HG03025 (cell line): ENCODE results near the gene C4orf54.

Source experiments
- ATAC-seq: cut with Tn5 transposase; IDR thresholded peaks from one replicate; pipeline ENCODE4 v1.9.1; 2021; ENCODE audit warnings: mild to moderate bottlenecking, moderate library complexity; ENCODE audit not compliant: unreplicated experiment, low FRiP score

Gene C4orf54

DNA sequence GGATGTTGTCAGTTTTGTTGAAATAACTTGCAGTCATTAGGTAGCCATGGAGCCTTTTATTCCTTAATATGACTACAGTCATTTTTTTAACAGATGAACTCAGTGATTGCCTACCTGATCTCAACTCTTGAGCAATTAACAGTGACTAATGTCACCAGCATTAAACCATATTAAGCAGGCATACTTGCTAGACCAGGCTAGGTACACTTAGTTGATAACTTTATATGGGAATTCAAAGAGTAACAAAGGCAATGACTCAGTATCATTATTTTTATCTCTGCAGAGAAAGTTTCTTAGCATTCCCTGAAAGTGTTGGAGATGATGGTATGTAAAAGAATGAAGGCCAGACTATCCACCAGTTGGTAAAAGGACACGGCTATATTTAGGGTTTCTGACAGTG lies at the start of gene C4orf54:
Gene C4orf54 (minus strand): TSS at position 31 of the 400 bp plus-strand sequence. CDS start 3,180 bp downstream, outside the sequence.
- no peak for ATAC-seq

DNA sequence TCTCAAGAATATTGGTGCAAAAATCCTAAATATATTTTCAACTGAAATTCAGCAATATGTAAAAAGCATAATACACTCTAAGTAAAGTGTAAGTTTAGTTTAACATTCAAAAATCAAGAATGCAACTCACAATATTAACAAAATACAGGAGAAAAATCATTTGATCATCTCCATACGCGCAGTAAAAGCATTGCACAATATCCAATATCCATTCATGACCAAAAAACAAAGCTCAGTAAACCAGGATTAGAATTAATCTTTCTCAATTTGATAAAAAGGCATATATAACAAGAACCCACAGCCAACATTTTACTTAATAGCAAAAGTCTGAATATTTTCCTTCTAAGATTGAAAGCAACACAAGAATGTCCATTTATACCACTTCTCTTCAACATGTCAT lies 48.3 kb upstream of the C4orf54 start:
- ATAC-seq: no peak

DNA sequence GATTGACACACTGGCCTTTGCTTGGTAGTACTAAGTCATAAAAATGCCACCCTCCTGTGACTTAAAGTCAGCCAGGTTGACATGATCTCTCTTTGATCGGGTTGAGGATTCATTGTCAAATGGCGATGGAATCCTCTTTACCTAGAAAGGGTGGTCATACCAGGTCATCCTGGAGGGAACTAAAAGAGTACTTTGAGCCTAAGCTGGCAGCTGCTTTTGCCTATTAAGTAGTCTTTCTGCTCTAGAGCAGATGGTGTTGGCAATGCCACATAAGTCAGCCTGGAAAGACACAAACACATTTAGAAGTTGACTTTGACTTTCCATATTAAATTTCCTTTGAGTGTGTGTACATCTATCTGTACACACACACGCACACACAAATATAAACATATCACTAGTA lies 39.2 kb upstream of the C4orf54 start:
- ATAC-seq: no peak

DNA sequence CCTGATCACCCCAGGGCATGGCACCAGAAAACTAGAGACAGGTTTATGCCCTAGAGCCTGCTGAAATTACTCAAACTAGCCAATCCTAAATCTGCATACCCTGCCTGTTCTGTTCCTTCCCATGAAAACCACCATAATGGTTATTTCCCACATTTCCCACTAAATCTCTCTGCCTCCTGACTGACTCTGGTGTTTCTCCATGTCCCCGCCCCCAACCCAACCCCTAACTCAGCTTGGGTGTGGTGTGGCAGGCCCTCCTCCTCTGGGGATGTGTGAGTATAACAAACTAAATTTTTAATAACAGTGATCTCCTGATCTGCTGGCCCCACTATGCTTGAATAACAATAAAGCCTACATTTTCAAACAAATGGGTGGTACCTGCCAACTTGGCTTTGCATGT lies 35.5 kb upstream of the C4orf54 start:
- ATAC-seq: no peak

DNA sequence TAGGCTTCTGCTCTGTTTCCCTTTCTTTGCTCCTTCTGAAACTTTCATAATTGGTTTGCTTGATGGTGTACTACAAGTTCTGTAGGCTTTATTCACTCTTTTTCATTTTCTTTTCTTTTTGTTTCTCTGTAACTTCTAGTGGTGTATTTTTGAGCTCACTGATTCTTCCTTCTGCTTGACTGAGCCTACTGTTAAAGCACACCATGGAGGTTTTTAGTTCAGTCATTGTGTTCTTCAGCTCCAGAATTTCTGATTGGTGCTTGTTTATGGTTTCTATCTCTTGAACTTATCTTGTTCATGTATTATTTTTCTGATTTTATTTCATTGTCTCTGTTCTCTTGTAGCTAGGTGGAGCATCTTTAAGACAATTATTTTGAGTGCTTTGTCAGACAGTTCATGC lies 33.4 kb upstream of the C4orf54 start:
- ATAC-seq: no peak

DNA sequence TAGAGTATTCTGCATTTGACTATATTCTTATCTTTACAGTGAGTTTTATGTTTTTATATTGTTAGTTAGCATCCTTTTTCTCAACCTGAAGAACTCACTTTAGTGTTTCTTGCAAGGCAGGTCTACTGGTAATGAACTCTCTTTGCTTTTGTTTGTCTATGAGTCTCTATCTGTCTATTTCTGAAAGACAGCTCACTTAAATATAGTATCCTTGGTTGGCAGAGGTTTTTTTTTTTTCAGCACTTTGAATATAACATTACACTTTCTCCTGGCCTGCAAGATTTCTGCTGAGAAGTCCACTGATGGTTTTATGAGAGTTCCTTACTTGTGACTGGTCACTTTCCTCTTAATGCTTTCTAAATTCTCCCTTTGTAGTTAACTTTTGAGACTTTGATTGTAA lies 32.8 kb upstream of the C4orf54 start:
- ATAC-seq: no peak

DNA sequence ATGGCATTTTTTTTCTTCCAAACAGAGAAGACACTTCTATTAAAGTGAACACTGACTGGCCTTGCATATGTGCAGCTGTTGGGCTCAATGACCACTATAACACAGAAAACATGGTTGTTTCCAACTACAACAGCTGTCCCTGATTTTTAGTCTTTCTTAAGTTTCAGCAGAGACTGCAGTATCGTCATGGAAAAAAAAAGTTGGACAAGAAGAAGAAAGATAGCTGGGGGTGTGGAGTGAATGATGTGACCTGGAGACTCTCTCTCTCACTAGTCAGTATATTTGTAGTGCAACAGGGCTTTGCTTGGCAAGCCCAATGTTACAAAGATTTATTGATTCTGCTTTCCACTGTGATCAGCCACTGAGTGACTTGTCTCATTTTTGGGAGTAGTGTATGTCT lies 29.5 kb upstream of the C4orf54 start:
- no peak for ATAC-seq

DNA sequence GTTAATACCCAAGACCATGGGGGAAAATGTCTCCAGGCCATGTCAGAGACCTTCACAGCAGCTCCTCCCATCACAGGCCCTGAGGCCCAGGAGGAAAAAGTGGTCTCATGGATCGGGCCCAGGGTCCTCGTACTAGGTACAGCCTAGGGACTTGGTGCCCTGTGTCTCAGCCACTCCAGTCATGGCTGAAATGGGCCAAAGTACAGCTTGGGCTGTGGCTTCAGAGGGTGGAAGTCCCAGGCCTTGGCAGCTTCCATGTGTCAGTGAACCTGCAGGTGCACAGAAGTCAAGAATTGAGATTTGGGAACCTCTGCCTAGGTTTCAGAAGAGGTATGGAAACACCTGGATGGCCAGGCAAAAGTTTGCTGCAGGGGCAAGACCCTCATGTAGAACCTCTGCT lies 27.6 kb upstream of the C4orf54 start:
- ATAC-seq: no peak

DNA sequence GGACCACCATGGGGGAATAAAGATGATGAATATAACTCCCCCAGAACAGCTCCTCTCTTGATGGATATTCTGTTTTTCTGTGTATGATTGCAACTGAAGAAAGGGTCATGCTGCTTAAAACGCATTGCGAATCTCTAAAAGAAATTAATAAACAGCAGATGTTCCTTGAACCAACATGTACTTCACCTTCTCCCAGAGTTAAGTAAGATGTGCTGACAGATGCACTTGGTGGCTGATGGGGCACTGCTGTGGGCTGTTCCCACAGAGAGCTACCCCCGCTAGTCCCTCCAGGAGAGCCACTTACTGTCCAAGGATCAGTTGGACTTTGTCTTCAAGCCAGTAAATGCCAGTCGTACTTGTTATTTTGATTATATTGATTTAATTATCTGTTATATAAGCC lies 26.3 kb upstream of the C4orf54 start:
- ATAC-seq: no peak

DNA sequence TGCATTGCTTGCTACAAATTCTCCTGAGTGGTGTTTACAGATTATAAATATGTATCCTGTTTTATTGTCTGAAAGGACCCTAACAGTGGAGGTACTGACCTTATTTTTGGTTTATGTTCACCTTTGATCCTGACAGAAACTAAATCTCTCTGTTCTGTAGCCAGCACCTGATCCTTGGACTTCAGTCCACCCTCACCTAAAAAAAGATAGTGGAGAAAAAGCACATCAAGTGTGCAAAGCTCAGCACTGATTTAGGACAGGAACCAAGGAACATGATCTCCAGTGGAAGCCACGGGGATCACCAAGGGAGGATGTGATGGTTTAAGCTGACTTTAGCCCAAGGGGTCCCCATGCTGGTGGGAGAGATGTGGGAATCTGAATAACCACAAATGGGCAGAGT lies 22.3 kb upstream of the C4orf54 start:
- no peak for ATAC-seq

DNA sequence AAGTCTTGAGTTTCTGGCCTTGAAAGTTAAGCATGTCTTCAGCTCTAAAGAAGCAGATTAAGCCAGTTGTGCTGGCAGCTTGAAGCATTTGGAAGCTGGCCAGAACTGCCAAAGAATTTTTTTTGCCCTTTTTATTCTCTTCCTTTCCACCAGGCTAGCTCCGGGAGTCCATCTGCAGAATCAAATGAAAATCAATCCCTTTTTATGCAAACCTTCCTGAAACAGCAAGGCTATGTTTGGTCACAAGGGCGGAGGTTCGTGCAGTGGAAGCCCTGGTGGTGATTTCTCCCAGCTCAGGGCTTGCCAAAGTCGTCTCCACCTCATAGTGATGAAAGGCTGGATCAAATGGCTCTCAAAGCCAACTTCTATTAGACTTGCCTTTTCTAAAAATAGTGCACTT lies 21.6 kb upstream of the C4orf54 start:
- no peak for ATAC-seq

DNA sequence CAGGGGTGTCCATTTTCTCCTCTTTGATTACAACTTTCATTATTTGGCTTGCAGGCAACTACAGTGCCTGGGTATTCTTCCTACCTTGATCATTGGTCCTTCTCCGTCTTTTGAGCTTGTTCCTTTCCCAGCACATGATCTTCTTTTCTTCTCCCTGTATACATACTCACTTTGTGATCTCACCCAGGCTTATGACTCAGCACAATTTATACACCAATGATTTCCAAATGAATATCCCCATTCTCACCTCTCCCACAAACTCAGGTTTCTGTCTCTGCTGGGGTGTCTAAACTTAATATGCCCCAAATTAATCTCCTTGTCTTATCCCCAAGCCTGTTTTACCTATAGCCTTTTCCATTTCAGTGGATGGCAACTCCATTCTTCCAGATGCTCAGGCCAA lies 19.5 kb upstream of the C4orf54 start:
- no peak for ATAC-seq

DNA sequence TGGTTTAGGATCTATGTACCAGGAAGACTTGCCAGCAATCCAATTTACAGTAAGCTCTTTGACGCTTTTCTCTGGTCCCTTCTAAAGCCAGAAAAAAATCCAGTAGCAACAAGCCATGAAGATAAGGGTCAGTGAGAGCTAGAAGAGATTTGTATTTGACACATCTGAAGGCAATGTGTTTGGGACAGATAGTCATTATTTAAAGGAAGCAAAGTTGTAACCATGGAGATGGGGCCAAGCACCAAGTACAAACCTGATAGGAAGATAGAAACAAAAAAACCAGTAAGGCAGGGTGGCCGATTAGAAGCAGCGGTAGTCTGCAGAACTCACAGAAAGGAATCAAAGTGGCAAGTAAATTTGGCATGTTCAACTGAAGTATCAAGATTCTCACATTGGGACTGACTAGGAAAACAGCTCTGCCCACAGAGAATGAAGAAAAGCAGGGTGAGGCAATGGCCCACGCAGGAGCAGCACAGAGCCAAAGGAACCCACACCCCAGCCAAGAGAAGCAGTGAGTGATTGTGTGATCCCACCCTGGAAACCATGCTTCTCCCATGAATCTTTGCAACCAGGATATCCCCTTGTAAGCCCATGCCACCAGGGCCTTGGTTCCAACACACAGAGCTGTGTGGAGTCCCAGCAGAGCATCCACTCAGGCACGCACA lies 12.9 kb upstream of the C4orf54 start:
- ATAC-seq: no peak

DNA sequence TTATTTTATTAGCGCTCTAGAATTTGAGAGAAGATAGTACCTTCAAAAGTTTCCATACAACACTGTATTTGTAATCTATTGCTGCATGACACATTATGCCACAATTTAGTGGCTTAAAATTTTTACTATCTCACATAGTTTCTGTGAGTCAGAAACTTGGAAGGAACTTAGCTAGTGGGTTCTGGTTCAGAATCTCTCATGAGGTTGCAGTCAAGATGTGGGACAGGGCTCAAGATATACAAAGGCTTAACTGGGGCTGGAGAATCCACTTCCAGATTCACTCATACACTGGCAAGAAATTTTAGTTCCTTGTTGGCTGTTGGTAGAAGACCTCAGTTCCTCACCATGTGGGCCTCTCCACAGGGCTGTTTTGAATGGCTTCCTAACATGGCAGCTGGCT lies 11.5 kb upstream of the C4orf54 start:
- no peak for ATAC-seq

DNA sequence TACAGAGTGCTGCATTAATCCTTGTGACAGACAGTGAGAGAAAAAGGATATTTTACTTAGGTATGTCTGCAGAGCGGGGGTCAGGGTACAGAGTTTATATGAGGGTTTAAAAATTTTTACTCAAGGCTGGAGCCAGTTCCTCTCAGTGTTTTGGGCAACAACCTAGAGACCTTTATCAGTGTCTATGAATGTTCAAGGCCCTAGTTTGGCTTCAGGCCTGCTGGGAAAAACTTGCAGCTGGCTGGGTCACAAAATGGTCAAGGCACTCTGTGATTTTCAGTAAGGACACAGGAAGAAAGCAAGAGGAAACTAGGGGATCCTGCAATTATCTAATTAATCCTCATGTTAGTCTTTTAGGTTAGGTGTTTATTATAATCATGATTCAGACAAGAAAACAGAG lies 10.8 kb upstream of the C4orf54 start:
- no peak for ATAC-seq

DNA sequence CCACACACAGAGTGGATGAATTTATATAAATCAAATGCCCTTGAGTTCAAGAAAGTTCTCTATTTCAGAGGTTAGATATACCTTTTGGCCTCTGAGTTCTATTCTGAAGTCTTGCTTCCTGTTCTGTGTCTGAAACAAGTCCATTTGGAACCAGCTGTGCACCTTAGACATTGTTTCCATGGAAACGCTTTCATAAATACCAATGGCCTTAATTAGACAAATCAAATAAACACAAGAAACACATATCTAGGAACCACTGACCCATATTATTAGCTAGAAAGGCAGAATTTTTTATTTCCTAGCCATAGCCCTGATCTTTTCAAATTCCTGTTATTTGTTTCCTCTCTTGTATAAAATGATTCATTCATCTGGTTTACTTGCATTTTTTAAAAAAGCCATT lies 8.4 kb upstream of the C4orf54 start:
- no peak for ATAC-seq

DNA sequence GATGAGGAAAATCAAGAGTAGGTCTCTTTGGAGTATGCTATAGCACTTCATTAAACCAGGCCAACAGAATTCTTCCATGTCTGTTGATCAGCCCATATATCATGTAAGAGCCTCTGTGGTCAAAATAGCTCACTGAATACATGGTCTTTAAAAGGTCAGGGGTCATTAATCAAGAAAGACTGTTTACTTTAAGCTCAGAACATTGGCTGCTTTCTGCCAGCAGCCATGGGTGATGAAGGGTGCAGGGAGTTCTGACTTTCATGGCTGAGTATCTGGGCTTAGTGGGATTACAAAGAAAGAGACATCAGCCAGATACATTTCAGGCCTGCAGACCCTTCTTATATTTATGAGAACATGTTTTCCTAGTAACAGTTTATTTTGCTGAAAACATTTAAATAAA lies 7.1 kb upstream of the C4orf54 start:
- no peak for ATAC-seq

DNA sequence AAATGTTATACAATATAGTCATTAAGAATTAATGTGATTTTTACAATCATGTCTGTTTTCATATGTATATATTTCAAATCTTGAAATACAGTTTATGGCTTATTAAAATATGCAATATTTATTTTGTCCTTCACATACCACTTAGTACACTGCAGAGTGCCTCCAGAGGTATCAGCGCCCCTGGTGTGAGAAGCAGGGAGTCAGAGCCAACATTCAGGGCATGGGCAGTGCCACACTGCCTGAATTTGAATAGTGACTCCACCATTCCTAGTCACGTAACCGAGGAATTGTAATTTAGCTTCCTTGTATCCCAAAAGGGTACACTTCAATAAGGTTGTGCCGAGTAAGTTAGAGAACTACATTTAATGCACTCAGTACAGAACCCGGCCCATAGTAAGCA lies 4.3 kb upstream of the C4orf54 start:
- no peak for ATAC-seq

DNA sequence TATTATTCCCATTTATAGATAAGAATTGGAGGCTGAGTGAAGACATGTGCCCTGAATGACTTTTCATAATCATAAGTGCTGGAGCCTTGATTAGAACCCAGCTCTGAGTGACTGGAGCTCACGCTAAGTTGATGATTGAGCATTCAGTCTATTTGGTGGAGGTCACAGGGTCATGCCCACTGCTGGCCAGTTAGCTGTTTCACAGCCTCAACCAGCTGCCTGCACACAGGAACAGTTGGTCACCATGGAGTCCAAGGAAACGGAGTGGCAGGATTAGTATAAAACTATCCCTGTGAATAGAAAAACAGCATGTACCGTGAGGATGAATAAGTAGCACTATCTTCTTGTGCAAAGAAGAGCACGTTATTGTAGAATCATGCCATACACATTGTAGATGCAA lies 1.0 kb upstream of the C4orf54 start:
- no peak for ATAC-seq

DNA sequence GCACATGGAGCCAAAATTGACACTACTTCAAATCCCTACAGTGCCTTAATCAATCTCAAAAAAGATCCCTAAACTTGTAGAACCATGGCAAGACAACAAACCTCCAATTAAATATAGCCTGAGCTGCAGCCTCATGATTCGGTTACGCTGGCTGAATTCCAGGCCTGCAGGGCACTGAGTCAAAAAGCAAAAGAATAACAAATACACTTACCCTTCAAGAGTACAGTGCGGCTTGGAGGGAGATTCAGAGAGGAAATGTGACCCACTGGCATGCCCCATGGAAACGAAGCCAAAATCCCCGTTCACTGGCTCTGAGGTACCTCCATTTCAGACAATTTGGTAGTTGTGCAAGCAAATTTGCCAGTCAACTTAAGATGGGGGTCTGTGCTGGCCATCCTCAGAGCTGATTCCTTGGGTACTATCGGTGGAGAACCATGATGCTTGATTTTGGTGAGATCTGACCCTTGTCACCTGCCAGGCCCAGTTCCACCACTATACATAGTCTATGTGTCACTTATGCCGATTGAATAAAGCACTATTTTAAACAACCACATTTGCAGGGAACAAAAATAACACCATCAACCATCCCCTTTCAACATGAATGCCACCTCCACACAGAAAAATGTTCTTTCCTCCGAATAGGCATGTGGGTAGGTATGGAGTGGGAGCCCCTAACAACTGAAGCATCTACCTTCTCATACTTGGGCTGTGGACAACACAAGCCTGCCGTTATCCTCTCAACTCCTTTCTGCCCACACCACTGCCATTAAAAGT lies 2.1 kb downstream of the C4orf54 start:
- ATAC-seq: no peak

DNA sequence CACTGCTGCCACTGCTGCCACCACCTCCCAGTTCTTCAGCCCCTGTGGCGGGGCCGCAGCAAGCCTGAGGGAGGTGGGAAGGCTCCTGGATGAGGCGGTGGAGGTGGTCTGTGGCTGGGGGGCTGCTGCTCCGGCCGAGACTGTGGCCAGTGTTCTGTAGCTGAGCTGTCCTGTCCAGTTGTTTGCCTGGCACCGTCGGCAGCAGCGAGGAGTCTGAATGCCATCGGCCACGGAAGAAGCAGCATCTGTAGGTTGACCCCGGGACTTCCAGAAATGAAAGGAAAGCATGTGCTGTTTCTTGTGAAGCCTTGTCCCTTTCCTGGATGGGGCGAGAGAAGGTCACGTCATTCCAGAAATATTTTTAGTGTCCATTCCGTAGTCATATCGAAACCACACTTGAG lies 3.3 kb downstream of the C4orf54 start:
- ATAC-seq: no peak

DNA sequence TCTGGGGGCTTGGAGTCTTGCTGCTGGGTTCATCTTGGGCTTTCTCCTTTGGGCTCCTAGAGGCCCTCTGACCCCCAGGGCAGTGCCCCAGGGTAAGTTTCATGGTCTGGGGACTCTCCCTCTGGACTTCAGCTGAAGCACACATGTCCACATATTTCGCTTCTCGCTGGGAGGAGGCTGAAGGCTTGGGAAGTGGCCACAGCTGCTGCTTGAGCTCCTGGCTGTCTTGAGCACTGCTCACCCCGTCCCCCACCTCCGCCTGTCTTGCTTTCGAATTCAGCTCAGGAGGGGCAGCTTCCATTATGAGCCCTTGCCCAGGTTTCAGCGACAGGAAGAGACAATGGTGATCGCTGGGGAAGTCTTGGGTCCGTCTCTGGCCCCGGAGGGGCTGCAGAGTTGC lies 3.7 kb downstream of the C4orf54 start:
- ATAC-seq: no peak
